A549 (cell line): ENCODE data around the gene PACS1.

ENCODE experiments used
- CTCF ChIP-seq: fragments of >200 bp; sonication (Bioruptor Twin); formaldehyde crosslinking; IDR thresholded peaks from 3 replicates; pipeline ENCODE4 v1.5.1; 2016
- EP300 ChIP-seq, 2 experiments: fragments of >200 bp; sonication (Bioruptor Twin); formaldehyde crosslinking; IDR thresholded peaks; 2 replicates in 1 of 2; 3 replicates in 1 of 2; pipeline ENCODE4 v1.6.1; 2016 to 2017
- HEYL ChIP-seq: fragments of 250-450 bp; sonication (Bioruptor Pico); IDR thresholded peaks from 2 replicates; pipeline ENCODE4 v1.8.0; 2021; ENCODE audit warnings: mild to moderate bottlenecking, moderate library complexity
- JUNB ChIP-seq: fragments of >200 bp; sonication (Bioruptor Twin); formaldehyde crosslinking; IDR thresholded peaks from 2 replicates; pipeline ENCODE4 v1.6.1; 2016
- PBX3 ChIP-seq: IDR thresholded peaks from 2 replicates; pipeline ENCODE4 v1.6.1; 2012
- POLR2A ChIP-seq: IDR thresholded peaks from 2 replicates; pipeline ENCODE4 v1.6.1; 2012; ENCODE audit warnings: mild to moderate bottlenecking, low read length
- REST ChIP-seq: fragments of 200-600 bp; sonication (generic); IDR thresholded peaks from 2 replicates; pipeline ENCODE4 v1.6.1; 2016; ENCODE audit warnings: antibody characterized with exemption, mild to moderate bottlenecking, moderate library complexity
- ZC3H11A ChIP-seq: fragments of 450-650 bp; IDR thresholded peaks from 2 replicates; pipeline ENCODE4 v1.6.1; 2014; ENCODE audit warnings: antibody characterized with exemption, mild to moderate bottlenecking

- no peak for TF ChIP-seq PBX3
- no peak for TF ChIP-seq JUNB
- no peak for TF ChIP-seq CTCF
- no peak for TF ChIP-seq HEYL (CRISPR knock-in tag)
- no peak for TF ChIP-seq POLR2A
- no peak for TF ChIP-seq EP300 (IDR thresholded peaks at IDR 0.05)
- TF ChIP-seq REST, result no peak
- no peak for TF ChIP-seq ZC3H11A
These were observed 30.3 kb upstream of the PACS1 start for GRCh38 chr11:66039765-66040164.
